Psoas muscle (tissue), 8 donors: ENCODE measurements around the gene IFNL3. TPM values are rescaled to one million over a fixed set of nuclear protein-coding genes. Genes with fewer than 3 reads are reported as not detected.

ENCODE experiments used
- ATAC-seq, 4 donors: fragments of 200-7000 bp; cut with Tn5 transposase; one replicate each; pipeline ENCODE4 v1.9.1; 2020; ENCODE audit warnings: moderate library complexity in 3 of 4, mild to moderate bottlenecking in 2 of 4
- DNase-seq, 2 donors: peaks; one replicate each; pipeline ENCODE4 v3.0.0-alpha.2; 2020
- H3K27ac ChIP-seq: fragments of 200-600 bp; one replicate; pipeline ENCODE4 v1.8.0; 2022
- H3K27me3 ChIP-seq, 3 donors: fragments of 200-600 bp in 1 of 3; one replicate each; pipeline versions ENCODE4 v1.6.1 to v1.8.0; 2013 to 2022; ENCODE audit warnings: low read length in 2 of 3, mild to moderate bottlenecking in 2 of 3, moderate library complexity in 1 of 3; ENCODE audit not compliant: insufficient read depth in 3 of 3
- H3K36me3 ChIP-seq, 2 donors: fragments of 200-600 bp in 1 of 2; one replicate each; pipeline versions ENCODE4 v1.6.1 to v1.8.0; 2013 to 2022; ENCODE audit warnings: low read depth in 1 of 2, mild to moderate bottlenecking in 1 of 2, moderate library complexity in 1 of 2; ENCODE audit not compliant: insufficient read depth in 1 of 2
- H3K4me1 ChIP-seq: fragments of 200-600 bp; one replicate; pipeline ENCODE4 v1.8.0; 2022
- H3K4me3 ChIP-seq: fragments of 200-600 bp; one replicate; pipeline ENCODE4 v1.8.0; 2022; ENCODE audit warnings: mild to moderate bottlenecking
- H3K9me3 ChIP-seq: fragments of 200-600 bp; one replicate; pipeline ENCODE4 v1.8.0; 2022
- CTCF ChIP-seq: fragments of 200-600 bp; IDR thresholded peaks from one replicate; pipeline ENCODE4 v1.8.0; 2022; ENCODE audit warnings: antibody characterized with exemption
- WGBS, 3 donors: extraction: QIAGEN DNeasy Blood & Tissue Kit; methylation state at CpG; one replicate each; pipeline versions ENCODE4 v1.1.6 to v1.1.7; 2013; 5-methylcytosine and 5-hydroxymethylcytosine counted together
- intact Hi-C, 2 donors: fragments of 100-400 bp; cut with DNase I; formaldehyde crosslinking; loops; one replicate each; pipeline versions ENCODE4 v1.11.0 to v1.14.2; 2022
- polyA plus RNA-seq, 3 donors: library from polyadenylated mRNA; stranded (reverse); fragments of 200-250 nt; gene quantifications; one replicate each; pipeline ENCODE4 v1.2.3, GENCODE V29; 2013
- total RNA-seq, 4 donors: library from RNA; stranded (reverse); fragmentation: NEBNext Ultra II Directional in 2 of 4; extraction: Animal tissue kit (Norgen Biotek cat#: 25700) in 2 of 4; gene quantifications; one replicate each; pipeline versions ENCODE4 v1.2.1 to v1.2.4, GENCODE V29; 2021 to 2023
- donor health status: healthy with polysubstance abuse.
- donor health status: DM: no; HTN: no; CAD: no; lungs with moderate emphysema.
- donor health status: Bipolar disorder and iron deficiency.
- donor health status: healthy.
- donor health status: DM: yes; HTN: yes; CAD: no.
- donor health status: DM: no; HTN: no; CAD: no.
- donor health status: DM: no; HTN: no; CAD: no.
- donor health status: DM: yes; HTN: yes; CAD: no.

IFNL3 gene
- total and polyA plus RNA-seq, 7 donors = not detected

GRCh38 chr19:39265321-39265916 lies 20.6 kb upstream of the IFNL3 start:
- Histone ChIP-seq H3K36me3 (no peaks in the 10 kb centered on the region), H3K27me3 (peaks cover 0 to 61% (median 25%) of the 10 kb centered on the region in 3 donors), H3K27ac (no peak overlapping the region), H3K4me1 (no peaks in the 10 kb centered on the region), H3K4me3 (no peak overlapping the region), H3K9me3 (no peaks in the 10 kb centered on the region)
- DNase-seq = no peak
- no peak for TF ChIP-seq CTCF
- ATAC-seq = no peak
- WGBS, 3 donors = 18% methylated on average over 32 to 39 of the region's 39 CpGs
- intact Hi-C loops = no loop called here

DNA sequence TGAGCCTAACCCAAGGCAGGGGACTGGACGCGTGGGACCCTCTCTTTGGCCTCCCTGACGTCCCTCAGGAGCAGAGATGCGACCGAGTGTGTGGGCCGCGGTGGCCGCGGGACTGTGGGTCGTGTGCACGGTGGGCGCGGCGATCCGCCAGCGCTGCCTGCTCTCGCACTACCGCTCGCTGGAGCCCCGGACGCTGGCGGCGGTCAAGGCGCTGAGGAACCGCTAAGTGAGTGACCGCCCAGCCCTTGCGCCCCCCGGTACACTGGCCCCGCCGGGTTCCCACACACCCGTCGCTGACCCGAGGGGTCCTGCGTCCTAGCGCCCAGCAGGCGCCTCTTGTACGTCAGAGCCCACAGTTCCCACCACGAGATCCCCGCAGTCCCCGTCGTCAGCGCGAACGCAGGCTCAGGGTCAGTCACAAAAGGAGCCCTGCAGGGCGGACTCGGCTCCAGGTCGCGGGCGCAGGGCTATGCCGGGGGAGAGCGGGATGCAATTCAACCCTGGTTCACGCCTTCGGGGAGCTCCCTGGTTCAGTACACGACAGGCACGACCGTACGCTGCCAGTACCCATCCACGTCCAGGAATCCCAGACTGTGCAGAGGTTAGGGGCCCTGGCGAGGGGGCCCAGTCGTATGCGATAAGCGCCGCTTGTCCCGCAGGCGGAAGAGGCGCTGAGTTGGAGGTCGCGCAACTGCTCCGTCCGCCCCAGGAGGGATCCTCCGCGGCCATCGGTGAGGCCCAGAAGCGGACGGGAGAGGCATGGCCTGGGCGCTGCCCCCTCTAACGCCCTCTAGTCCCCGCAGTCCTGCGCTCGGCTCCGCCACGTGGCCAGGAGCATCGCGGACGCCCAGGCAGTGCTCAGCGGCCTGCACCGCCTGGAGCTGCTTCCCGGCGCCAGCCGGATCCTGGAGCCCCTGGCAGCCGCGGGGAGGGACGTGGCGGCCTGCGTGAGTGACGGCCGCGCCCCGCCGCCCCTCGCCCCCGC lies 19.8 kb upstream of the IFNL3 start:
- no peak for ATAC-seq

DNA sequence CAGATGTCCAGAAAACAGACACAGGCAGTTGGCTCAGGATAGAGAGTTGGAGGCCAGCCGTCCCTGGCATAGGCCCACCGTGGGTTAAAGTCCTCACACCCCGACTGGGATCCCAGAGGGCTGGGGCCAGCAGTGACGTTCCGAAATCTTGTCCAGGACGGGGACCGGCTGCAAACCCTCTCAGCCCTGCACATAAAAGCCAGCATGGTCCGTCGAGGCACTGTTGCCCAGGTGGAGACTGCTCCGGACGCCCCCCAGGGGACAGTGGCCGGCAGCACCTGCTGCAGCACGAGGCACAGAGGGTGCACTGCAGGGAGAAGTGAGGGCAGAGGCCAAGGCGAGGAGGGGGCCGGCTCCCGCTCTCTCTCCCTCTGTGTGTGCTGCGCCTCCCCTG lies 19.1 kb upstream of the IFNL3 start:
- Histone ChIP-seq H3K36me3 (no peaks in the 10 kb centered on the region), H3K9me3 (no peaks in the 10 kb centered on the region), H3K27me3 (peaks cover 0 to 66% (median 25%) of the 10 kb centered on the region in 3 donors), H3K27ac (no peak overlapping the region), H3K4me1 (no peaks in the 10 kb centered on the region), H3K4me3 (no peak overlapping the region)
- TF ChIP-seq CTCF = no peak
- intact Hi-C loops = no loop called here
- DNase-seq = no peak
- WGBS, 3 donors = 3 to 9% (median 7%) methylated on average over 16 to 17 of the region's 17 CpGs
- no peak for ATAC-seq

More for the DNA sequence above, 19.8 kb upstream of the IFNL3 start:
- H3K4me1 ChIP-seq = no peaks in the 10 kb centered on the region
- intact Hi-C loops = no loop called here
- no peak for DNase-seq
- H3K4me3 ChIP-seq = no peak overlapping the region
- WGBS, 3 donors = 2% methylated on average over 78 to 102 of the region's 102 CpGs
- peaks cover 0 to 65% (median 25%) of the 10 kb centered on the region in 3 donors for H3K27me3 ChIP-seq
- no peak for TF ChIP-seq CTCF
- no peaks in the 10 kb centered on the region for H3K36me3 ChIP-seq
- no peaks in the 10 kb centered on the region for H3K9me3 ChIP-seq
- H3K27ac ChIP-seq = no peak overlapping the region

DNA sequence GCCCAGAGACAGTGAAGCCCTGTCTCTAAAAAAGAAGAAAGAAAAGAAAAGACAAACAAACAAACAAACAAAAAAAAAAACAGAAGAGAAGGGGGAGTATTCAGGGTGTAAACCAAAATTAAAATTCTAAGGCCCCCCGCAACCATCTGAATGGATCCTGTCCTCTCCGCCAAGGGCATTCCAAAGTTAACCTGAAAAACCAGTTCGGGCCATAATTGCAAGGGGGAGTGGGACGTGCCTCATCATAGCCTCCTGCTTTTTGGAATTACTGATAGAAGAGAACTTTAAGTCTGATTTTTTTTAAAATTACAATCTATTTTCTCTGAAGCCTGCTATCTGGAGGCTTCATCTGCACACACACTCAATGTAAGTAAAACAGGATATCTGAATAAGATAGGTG lies 17.7 kb upstream of the IFNL3 start:
- Histone ChIP-seq H3K27me3 (peaks cover 0 to 66% (median 25%) of the 10 kb centered on the region in 3 donors), H3K4me3 (no peak overlapping the region), H3K36me3 (no peaks in the 10 kb centered on the region), H3K27ac (no peak overlapping the region), H3K9me3 (no peaks in the 10 kb centered on the region), H3K4me1 (no peaks in the 10 kb centered on the region)
- 77 to 83% (median 81%) methylated on average over 4 of the region's 4 CpGs for WGBS, 3 donors
- DNase-seq = no peak
- intact Hi-C loops = no loop called here
- TF ChIP-seq CTCF = no peak
- no peak for ATAC-seq
